C4-2B (cell line): ENCODE data around the gene LRRN4.
"Not testable (repeated sequence)": the region's sequence is repeated elsewhere in the genome, so short reads cannot be mapped to it uniquely, and the experiment has no call there.

Experiments used
- H3K27ac ChIP-seq: fragments of 450-650 bp; 2 replicates; pipeline ENCODE4 v1.5.1; 2017
- ZFX ChIP-seq: fragments of 450-650 bp; IDR thresholded peaks from 2 replicates; pipeline ENCODE4 v1.6.1; 2017
- TF ChIP-seq, protein P1 (sequence below): fragments of 450-650 bp; conservative IDR thresholded peaks from 2 replicates; pipeline ENCODE4 v1.5.1; 2017; ENCODE audit warnings: mild to moderate bottlenecking

The LRRN4 gene

DNA sequence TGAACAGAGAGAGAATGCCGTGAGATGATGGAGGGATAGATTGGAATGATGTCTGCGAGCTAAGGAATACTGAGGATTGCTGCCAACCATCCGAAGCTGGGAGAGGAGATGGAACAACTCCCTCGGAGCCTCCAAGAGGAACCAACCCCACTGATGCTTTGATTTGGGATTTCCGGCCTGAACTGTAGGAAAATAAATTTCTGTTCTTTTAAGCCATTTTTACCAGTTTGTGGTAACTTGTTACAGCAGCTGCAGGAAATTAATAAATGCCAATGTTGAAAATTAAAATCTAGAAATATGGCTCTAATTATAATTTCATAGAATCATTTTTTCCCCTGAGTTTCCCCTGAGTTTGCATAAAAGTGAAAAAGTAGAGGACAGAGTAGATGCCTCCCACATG, 14.1 kb downstream of the LRRN4 start:
- TF ChIP-seq ZFX: no peak
- TF ChIP-seq, protein P1, sequence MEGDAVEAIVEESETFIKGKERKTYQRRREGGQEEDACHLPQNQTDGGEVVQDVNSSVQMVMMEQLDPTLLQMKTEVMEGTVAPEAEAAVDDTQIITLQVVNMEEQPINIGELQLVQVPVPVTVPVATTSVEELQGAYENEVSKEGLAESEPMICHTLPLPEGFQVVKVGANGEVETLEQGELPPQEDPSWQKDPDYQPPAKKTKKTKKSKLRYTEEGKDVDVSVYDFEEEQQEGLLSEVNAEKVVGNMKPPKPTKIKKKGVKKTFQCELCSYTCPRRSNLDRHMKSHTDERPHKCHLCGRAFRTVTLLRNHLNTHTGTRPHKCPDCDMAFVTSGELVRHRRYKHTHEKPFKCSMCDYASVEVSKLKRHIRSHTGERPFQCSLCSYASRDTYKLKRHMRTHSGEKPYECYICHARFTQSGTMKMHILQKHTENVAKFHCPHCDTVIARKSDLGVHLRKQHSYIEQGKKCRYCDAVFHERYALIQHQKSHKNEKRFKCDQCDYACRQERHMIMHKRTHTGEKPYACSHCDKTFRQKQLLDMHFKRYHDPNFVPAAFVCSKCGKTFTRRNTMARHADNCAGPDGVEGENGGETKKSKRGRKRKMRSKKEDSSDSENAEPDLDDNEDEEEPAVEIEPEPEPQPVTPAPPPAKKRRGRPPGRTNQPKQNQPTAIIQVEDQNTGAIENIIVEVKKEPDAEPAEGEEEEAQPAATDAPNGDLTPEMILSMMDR: no peak
- H3K27ac ChIP-seq: no peak overlapping the region

DNA sequence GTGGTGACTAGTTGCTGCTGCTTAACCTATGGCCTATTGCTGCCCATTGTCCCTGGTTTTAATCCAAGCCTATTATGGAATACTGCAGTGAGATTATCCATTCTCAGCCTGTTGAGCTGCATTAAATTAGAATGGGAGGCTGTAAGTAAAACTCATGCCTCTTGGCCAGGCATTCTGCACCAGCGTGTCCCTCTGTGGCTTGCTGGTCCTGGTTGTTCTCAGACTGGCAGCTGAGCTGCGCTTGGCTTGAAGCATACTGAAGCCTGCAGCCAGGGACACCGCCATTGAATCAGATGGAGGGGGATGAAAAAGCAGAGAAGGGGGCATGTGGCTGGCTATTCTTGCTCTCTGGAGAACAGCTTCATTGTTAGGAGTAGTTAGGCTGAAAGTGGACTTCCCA, 15.6 kb downstream of the LRRN4 start:
- no peak overlapping the region for H3K27ac ChIP-seq

DNA sequence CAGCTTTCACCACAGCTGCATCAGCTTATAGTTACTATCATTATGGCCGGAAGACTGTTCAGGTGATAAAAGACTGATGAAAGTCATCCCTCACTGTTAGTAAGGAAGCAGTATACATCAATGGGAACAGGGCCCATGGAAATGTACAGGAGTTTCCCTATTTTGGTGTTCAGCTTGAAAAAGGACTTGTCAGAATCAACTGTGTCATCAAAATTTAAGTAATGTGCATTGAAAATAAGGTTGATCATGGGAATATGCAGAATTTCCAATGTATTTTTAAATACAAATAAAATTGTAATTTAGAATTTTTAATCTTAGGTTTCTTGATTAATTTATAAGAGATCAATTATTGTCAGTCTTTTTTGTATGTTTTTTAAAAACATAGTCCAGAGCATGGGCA, 16.8 kb downstream of the LRRN4 start:
- no peak overlapping the region for H3K27ac ChIP-seq
- TF ChIP-seq ZFX: no peak
- TF ChIP-seq, protein P1: no peak

More for the DNA sequence above, 15.6 kb downstream of the LRRN4 start:
- TF ChIP-seq, protein P1: no peak
- no peak for TF ChIP-seq ZFX

DNA sequence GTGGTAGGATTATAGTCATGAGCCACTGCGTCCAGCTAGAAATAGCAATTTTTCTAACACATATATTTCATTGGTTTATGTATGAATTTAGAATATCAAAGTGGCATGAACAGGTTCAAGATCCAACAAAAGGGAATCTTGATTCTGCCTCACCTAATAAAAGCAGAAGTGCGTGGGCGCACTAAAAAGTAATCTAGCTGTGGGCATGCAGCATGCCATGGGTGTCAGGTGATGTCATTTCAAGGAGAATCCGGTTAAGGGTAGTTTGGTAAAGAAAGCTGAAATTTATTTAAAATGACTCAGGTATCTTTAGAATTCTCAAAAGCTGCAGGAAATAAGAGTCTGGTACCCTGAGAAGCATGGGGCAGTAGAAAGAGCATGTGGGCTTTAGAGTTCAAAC, 17.6 kb downstream of the LRRN4 start:
- no peak overlapping the region for H3K27ac ChIP-seq
- TF ChIP-seq, protein P1: no peak
- TF ChIP-seq ZFX: no peak

DNA sequence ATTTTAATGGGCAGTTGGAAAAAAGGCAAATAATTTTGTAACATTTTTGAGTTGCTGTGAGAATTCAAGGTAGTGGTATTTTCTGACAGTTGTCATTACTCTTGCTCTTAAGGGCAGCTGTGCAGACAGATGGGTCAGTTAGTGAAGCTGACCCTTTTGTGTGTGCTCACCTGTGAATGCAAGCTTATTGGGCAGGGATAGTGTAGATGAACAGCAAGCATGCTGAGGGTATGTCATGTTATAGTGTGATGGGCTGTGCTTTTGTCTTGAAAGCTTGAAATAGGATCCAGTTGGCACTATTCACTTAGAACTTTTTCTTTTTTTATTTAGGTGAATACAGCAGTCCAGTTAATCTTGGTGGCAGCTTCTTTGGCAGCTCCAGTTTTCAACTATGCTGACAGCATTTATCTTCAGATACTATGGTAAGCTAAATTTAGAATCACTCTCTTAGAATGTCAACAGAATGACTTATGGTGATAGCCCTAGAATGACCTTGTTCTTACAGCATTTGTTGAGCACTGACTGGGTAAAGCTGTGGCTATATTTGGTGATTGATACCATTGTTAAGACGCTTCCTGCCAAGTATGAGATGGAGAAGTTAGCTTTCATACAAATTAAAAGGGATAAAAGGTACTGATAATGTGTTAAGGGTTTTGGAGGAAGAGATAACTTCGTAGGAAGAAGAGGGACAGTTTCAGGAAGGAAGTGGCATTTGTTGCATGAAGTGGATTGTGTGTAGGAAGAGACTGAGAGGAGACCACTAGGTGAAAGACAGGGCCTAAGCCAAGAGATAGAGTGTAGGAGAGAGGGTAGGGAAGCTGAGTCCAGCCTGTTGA, 19.5 kb downstream of the LRRN4 start:
- TF ChIP-seq, protein P1: no peak
- no peak for TF ChIP-seq ZFX
- H3K27ac ChIP-seq: no peak overlapping the region

DNA sequence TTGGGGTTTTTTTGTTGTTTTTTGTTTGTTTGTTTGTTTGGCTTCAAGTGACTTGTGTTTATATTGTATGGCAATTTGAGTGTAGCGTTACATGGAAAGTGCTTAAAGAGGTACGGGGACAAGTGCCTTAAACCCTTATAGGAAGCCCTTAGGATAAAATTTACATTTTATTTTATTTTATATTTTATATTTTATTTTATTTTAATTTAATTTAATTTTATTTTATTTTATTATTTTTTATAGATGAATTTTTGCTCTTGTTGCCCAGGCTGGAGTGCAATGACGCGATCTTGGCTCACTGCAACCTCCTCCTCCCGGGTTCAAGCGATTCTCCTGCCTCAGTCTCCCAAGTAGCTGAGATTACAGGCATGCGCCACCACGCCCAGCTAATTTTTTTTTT, 21.0 kb downstream of the LRRN4 start:
- H3K27ac ChIP-seq: not testable (repeated sequence)

DNA sequence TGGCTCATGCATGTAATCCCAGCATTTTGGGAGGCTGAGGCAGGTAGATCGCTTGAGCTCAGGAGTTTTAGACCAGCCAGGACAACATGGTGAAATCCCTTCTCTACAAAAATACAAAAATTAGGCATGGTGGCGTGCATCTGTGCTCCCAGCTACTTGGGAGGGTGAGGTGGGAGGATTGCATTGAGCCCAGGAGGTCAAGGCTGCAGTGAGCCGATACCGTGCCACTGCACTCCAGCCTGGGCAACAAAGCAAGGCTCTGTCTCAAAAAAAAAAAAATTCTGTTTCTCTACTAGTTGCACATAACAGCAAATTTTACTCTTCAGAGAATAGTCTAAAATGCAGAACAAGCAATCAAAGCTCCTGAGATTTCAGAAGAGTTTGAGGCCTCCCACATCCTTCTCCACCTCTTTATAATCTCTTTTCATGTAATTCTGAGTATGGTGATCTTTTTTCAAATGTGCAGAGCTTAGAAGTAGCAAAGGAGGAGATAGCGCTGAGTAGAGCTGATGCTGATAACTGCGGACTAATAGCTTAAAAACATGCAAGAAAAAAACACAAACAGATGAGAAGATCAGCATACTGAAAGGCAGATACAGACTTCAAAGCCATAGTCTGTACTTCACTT, 23.3 kb downstream of the LRRN4 start:
- no peak overlapping the region for H3K27ac ChIP-seq
- TF ChIP-seq, protein P1: no peak
- TF ChIP-seq ZFX: no peak
